ENCODE results near the gene PDRG1. TPM values are rescaled to one million over a fixed set of nuclear protein-coding genes. Genes with fewer than 3 reads are reported as not detected.

PDRG1 gene
- total RNA-seq, 4 donors from 2014 or later: 1.2 to 109 (median 9.5) TPM

DNA sequence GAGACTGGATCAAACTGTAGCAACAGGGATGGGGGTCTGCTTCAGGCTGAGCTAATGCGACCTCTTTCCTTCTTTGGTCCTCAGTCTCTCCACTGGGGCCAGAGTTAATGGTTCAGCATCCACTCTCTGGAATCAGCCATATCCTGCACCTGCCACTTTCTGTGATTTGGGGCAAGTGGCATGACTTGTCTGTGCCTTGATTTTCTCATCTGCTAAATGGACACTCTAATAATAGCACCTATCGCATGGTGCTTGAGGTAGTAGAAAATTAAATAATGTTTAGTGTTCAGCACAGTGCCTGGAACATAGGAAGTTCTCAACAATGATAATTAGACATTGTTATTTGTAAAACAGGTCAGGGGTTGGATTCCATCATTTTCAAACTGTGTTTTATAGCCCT lies 22.4 kb upstream of the PDRG1 start:
- Histone ChIP-seq H3K27me3 (no peaks in the 10 kb centered on the region), H3K4me3 (no peak overlapping the region), H3K27ac (no peak overlapping the region), H3K9me3 (no peaks in the 10 kb centered on the region), H3K36me3 (no peaks in the 10 kb centered on the region), H3K4me1 (no peaks in the 10 kb centered on the region)
- TF ChIP-seq, protein P1, sequence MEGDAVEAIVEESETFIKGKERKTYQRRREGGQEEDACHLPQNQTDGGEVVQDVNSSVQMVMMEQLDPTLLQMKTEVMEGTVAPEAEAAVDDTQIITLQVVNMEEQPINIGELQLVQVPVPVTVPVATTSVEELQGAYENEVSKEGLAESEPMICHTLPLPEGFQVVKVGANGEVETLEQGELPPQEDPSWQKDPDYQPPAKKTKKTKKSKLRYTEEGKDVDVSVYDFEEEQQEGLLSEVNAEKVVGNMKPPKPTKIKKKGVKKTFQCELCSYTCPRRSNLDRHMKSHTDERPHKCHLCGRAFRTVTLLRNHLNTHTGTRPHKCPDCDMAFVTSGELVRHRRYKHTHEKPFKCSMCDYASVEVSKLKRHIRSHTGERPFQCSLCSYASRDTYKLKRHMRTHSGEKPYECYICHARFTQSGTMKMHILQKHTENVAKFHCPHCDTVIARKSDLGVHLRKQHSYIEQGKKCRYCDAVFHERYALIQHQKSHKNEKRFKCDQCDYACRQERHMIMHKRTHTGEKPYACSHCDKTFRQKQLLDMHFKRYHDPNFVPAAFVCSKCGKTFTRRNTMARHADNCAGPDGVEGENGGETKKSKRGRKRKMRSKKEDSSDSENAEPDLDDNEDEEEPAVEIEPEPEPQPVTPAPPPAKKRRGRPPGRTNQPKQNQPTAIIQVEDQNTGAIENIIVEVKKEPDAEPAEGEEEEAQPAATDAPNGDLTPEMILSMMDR (IDR thresholded peaks at IDR 0.05): no peak
- TF ChIP-seq POLR2A (IDR thresholded peaks at IDR 0.05): no peak
- intact Hi-C loops (cut with DNase I; ENCODE audit: low total_unique reads): no loop called here
- no peak for DNase-seq

DNA sequence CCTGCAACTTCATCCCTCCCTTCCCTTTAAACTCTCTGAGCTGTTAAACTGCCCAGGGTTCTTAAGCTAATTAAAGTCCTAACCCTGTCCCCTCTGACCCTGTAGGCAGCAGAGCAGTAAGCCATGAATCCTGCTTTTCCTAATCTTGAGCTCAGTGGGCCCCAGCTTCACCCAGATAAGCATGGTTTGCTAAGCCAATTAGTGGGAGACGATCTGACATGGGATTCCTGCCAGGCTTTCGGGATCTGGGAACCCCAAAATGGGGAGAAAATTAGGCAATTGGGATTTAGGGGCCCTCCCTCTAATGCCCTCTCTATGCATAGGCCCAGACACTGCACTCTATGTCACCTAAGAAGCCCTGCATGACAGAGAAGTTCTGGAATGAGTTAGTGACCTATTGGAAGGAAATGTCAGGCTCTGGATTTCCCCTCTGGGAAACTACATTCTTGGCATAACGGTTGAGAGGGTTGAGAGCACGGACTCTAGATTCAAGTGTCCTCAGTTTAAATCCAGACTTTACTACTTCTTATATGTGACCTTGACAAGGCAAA lies 20.7 kb upstream of the PDRG1 start:
- no peaks in the 10 kb centered on the region for H3K9me3 ChIP-seq
- H3K27me3 ChIP-seq: peaks cover 0 to 4% of the 10 kb centered on the region in 2 donors
- no peak overlapping the region for H3K27ac ChIP-seq
- DNase-seq: no peak
- no peak overlapping the region for H3K4me3 ChIP-seq
- no peaks in the 10 kb centered on the region for H3K36me3 ChIP-seq
- H3K4me1 ChIP-seq: no peaks in the 10 kb centered on the region
- intact Hi-C loops (cut with DNase I; ENCODE audit: low total_unique reads): no loop called here
- TF ChIP-seq POLR2A (IDR thresholded peaks at IDR 0.05): no peak
- TF ChIP-seq, protein P1 (IDR thresholded peaks at IDR 0.05): no peak

DNA sequence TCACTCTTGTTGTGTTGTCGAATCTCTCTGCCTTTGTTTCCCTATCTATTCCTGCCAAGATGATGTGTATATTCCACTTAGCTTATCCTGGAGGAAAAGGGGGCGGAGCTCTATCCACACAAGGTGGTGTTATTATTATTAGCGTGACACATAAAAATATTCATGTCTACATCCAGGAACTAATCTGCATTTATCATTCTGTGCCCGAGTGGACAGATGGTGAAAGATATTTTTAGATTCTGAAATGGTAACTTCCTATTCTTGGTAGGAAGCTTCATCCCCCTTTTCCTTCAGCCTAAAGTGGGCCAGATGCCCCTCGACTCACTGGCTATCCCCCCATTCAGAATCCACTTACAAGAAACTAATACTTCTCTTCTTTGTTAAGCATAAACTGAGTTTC lies 18.1 kb upstream of the PDRG1 start:
- no peaks in the 10 kb centered on the region for H3K36me3 ChIP-seq
- TF ChIP-seq POLR2A (IDR thresholded peaks at IDR 0.05): no peak
- TF ChIP-seq, protein P1 (IDR thresholded peaks at IDR 0.05): no peak
- H3K4me3 ChIP-seq: no peak overlapping the region
- no peaks in the 10 kb centered on the region for H3K4me1 ChIP-seq
- H3K9me3 ChIP-seq: no peaks in the 10 kb centered on the region
- peaks cover 0 to 8% of the 10 kb centered on the region in 2 donors for H3K27me3 ChIP-seq
- DNase-seq: no peak
- H3K27ac ChIP-seq: no peak overlapping the region
- intact Hi-C loops (cut with DNase I; ENCODE audit: low total_unique reads): no loop called here

DNA sequence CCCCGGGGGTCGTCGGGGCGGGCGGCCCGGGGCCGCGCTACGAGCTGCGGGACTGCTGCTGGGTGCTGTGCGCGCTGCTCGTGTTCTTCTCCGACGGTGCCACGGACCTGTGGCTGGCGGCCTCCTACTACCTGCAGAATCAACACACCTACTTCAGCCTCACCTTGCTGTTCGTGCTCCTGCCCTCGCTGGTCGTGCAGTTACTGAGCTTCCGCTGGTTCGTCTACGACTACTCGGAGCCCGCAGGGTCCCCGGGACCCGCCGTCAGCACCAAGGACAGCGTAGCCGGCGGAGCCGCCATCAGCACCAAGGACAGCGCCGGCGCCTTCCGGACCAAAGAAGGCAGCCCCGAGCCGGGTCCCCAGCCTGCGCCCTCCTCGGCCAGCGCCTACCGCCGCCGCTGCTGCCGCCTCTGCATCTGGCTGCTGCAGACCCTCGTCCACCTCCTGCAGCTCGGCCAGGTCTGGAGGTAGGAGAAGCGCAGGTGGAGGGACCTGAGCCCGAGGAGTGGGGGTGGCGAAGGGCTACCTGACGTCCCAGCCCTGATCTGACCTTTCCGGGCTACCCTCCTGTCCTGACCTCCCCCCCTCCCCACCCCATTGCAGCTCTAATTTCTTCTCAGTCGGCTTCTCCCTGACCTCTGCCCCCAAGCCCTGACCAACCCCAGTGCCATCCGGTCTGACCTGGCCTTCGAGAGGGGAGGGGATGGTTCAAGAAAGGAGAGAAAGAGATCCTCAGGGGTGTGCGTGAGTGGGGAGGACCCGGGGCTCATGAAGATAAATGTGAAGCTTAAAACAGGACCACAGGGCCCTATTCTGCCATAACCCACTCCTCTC lies 16.7 kb upstream of the PDRG1 start:
- Histone ChIP-seq H3K27me3 (peaks cover 0 to 8% of the 10 kb centered on the region in 2 donors), H3K4me1 (no peaks in the 10 kb centered on the region), H3K4me3 (no peak overlapping the region), H3K27ac (no peak overlapping the region), H3K36me3 (no peaks in the 10 kb centered on the region), H3K9me3 (no peaks in the 10 kb centered on the region)
- TF ChIP-seq POLR2A (IDR thresholded peaks at IDR 0.05): no peak
- intact Hi-C loops (cut with DNase I; ENCODE audit: low total_unique reads): no loop called here
- DNase-seq: peak; percentile 30 to 64

DNA sequence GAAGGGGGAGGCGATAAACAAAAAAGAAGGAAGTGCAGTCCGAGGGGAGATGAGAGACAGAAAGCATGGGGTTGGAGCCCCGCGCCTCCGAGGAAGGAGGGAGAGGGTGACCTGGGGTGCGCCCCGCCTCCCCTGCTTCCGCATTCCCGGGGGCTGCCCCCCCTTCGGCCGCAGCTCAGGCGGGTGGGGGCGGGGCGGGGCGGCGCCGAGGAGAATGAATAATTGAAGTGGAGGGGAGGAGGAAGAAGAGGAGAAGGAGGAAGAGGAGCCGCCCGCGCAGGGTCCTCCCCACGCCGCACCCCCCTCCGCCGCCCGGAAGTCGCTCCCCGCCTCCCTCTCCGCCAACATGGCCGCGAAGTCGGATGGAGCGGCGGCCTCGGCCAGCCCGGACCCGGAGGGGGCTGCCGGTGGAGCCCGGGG lies 16.0 kb upstream of the PDRG1 start, which contains the start of gene XKR7:
XKR7 (plus strand) TSS at position 322 of the 420 bp plus-strand sequence; CDS start at position 347, 25 bp downstream.
- intact Hi-C loops (cut with DNase I; ENCODE audit: low total_unique reads): no loop called here
- no peaks in the 10 kb centered on the region for H3K9me3 ChIP-seq
- no peak within 1 kb of the TSS for H3K4me3 ChIP-seq
- DNase-seq: no peak
- H3K27me3 ChIP-seq: peaks cover 0 to 8% of the 10 kb centered on the region in 2 donors
- H3K27ac ChIP-seq: no peak within 1 kb of the TSS
- no peaks in the 10 kb centered on the region for H3K4me1 ChIP-seq
- no peaks in the 10 kb centered on the region for H3K36me3 ChIP-seq
- TF ChIP-seq, protein P1 (IDR thresholded peaks at IDR 0.05): no peak
- no peak for TF ChIP-seq POLR2A (IDR thresholded peaks at IDR 0.05)
